Prostate gland (tissue), 2 donors: Measurements from ENCODE around the gene PDCD4. TPM values are rescaled to one million over a fixed set of nuclear protein-coding genes. Genes with fewer than 3 reads are reported as not detected.

ENCODE experiments used
- DNase-seq: peaks from one replicate; pipeline ENCODE4 v3.0.0-alpha.2; 2019; ENCODE audit warnings: low spot score
- H3K27ac ChIP-seq, 2 donors: fragments of 200-600 bp; sonication (generic); 2 replicates each; pipeline ENCODE4 v1.5.1; 2017 to 2019
- H3K27me3 ChIP-seq: fragments of 200-600 bp; sonication (generic); replicated peaks from 2 replicates; pipeline ENCODE4 v1.5.1; 2019; ENCODE audit not compliant: insufficient read depth
- H3K36me3 ChIP-seq, 2 donors: fragments of 200-600 bp; sonication (generic); 1 replicate in 1 of 2; 2 replicates in 1 of 2; pipeline versions ENCODE4 v1.5.1 to v1.8.1; 2017 to 2019
- H3K4me1 ChIP-seq: fragments of 200-600 bp; sonication (generic); replicated peaks from 2 replicates; pipeline ENCODE4 v1.5.1; 2019
- H3K4me3 ChIP-seq, 2 donors: fragments of 200-600 bp; sonication (generic); 2 replicates each; pipeline ENCODE4 v1.5.1; 2017 to 2019
- H3K9me3 ChIP-seq: fragments of 200-600 bp; sonication (generic); 2 replicates; pipeline ENCODE4 v1.5.1; 2017
- POLR2A ChIP-seq: fragments of 450-650 bp; IDR thresholded peaks from one replicate; pipeline ENCODE4 v1.6.1; 2016; ENCODE audit warnings: antibody characterized with exemption, mild to moderate bottlenecking
- POLR2AphosphoS5 ChIP-seq: sonication (generic); formaldehyde crosslinking; IDR thresholded peaks from one replicate; pipeline ENCODE4 v1.6.1; 2017; ENCODE audit warnings: antibody characterized with exemption
- WGBS: methylation state at CpG from one replicate; pipeline ENCODE4 v1.1.5; 2018; 5-methylcytosine and 5-hydroxymethylcytosine counted together
- intact Hi-C: fragments of 100-400 bp; cut with DNase I; formaldehyde crosslinking; loops from one replicate; pipeline ENCODE4 v1.14.2; 2022
- total RNA-seq, 2 donors: library from RNA; depleted of rRNA; stranded (reverse); fragments of >200 nt; gene quantifications; one replicate each; pipeline ENCODE4 v1.1.0, GENCODE V29; 2016
- TF ChIP-seq, protein P1 (sequence below), 4 experiments: fragments of 200-600 bp in 2 of 4; fragments of 450-650 bp in 2 of 4; sonication (generic) in 2 of 4; IDR thresholded peaks; 1 replicate in 3 of 4; 2 replicates in 1 of 4; pipeline ENCODE4 v1.5.1; 2016 to 2019; ENCODE audit warnings: antibody characterized with exemption in 4 of 4, mild to moderate bottlenecking in 2 of 4, moderate library complexity in 2 of 4

The PDCD4 gene
- total RNA-seq, 2 donors from 2014 or later = 104 to 120 TPM

- H3K4me3 ChIP-seq = peak overlapping the region; percentile 62 to 80
- TF ChIP-seq, protein P1, sequence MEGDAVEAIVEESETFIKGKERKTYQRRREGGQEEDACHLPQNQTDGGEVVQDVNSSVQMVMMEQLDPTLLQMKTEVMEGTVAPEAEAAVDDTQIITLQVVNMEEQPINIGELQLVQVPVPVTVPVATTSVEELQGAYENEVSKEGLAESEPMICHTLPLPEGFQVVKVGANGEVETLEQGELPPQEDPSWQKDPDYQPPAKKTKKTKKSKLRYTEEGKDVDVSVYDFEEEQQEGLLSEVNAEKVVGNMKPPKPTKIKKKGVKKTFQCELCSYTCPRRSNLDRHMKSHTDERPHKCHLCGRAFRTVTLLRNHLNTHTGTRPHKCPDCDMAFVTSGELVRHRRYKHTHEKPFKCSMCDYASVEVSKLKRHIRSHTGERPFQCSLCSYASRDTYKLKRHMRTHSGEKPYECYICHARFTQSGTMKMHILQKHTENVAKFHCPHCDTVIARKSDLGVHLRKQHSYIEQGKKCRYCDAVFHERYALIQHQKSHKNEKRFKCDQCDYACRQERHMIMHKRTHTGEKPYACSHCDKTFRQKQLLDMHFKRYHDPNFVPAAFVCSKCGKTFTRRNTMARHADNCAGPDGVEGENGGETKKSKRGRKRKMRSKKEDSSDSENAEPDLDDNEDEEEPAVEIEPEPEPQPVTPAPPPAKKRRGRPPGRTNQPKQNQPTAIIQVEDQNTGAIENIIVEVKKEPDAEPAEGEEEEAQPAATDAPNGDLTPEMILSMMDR (IDR thresholded peaks at IDR 0.05) = peak in 1 of 4 experiments; percentile 18
- peak; percentile 61 for TF ChIP-seq POLR2A
- TF ChIP-seq POLR2AphosphoS5 = peak; percentile 64
- H3K27ac ChIP-seq = peak overlapping the region; percentile 97 to 99
- WGBS = 0% methylated on average over 15 of the region's 15 CpGs
- intact Hi-C loops = loop anchor here (10.0 kb wide), 1 partner anchor 613 kb away; the partner anchor contains the start of gene SMNDC1
- no peaks in the 10 kb centered on the region for H3K27me3 ChIP-seq
- no peaks in the 10 kb centered on the region for H3K9me3 ChIP-seq
- no peaks in the 10 kb centered on the region for H3K36me3 ChIP-seq
- DNase-seq = peak; percentile 95
- H3K4me1 ChIP-seq = peaks cover 6% of the 10 kb centered on the region
These were observed 46.5 kb downstream of the PDCD4 start for GRCh38 chr10:110918269-110918642.

DNA sequence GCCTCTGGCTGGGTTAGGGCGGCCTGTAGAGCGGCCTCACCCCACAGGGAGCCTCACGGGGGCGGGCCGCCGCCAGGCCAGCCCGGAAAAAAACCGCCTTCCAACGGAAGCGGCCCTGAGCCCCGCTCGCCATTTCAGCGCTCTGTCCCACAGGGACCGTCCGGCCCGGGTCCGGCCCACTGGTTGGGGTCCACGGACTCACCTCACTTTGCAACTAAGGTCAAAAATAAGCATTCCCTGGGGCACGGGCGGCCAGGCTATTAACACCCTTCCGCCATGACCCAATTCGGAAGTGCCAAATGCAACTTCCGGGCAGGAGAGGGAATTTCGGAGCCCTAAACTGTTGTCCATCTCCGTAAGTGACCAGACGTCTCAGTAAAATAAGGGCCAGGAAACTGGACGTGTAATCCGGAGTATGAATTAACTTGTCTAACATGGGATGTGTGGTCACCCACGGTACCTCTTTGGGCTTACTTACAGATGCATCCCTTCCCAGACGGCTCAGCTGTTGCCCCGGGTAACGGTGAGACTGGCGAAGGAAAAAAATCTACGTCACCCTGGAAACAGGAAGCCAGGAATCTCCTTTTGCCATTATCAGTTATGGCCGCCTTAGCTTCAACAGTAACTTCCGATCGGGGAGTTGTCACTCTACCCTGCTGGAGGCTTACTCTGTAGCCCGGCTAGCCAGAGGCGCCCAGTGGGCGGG is 47.1 kb downstream of the PDCD4 start, which contains the start of gene BBIP1:
TSS of gene BBIP1 (minus strand) at position 538 of the 706 bp plus-strand sequence. CDS start 1,023 bp downstream, outside the sequence.
- Histone ChIP-seq H3K36me3 (no peaks in the 10 kb centered on the region), H3K4me1 (peaks cover 6% of the 10 kb centered on the region), H3K27ac (peak within 1 kb of the TSS; percentile 97 to 99), H3K4me3 (peak within 1 kb of the TSS; percentile 76 to 80), H3K27me3 (no peaks in the 10 kb centered on the region), H3K9me3 (no peaks in the 10 kb centered on the region)
- DNase-seq = no peak
- TF ChIP-seq POLR2AphosphoS5 (peak; percentile 94), POLR2A (peak; percentile 48)
- TF ChIP-seq, protein P1 (IDR thresholded peaks at IDR 0.05) = peak in 1 of 4 experiments; percentile 51
- WGBS = under 1% methylated on average over 40 of the region's 40 CpGs
- intact Hi-C loops = loop anchor here (10.0 kb wide), 1 partner anchor 614 kb away; the partner anchor contains the start of gene SMNDC1

DNA sequence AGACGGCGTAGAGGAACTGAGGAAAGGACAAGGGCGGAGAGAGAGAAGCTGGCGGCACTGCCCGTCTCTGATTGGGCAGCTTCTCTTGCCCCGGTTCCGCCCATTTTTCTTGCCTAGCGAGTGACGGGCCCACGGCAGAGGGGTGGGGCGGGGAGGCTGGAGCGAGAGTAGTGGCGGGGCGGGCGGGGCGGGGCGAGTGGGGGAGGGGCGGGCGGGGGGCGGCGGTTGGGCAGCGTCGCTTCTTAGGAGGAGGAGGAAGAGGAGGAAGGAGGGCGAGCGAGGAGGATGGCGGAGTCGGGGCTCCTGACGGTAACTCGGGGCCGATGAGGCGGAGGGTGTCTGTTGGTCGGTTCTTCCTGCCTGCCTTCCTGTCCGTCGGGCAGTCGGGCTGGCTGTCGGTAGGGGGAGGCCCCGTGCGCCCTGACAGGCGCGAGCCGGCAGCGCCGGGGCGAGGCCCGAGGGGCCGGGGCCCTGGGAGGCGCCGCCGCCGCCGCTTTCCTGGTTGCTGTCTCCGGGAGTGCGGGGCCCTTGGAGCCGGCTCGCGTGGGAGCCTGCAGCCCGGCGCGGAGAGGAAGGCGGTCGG is 47.7 kb downstream of the PDCD4 start, which contains the start of gene SHOC2:
TSS of gene SHOC2 (plus strand) at position 256 of the 583 bp plus-strand sequence. CDS start 44,755 bp downstream, outside the sequence.
- WGBS = 1% methylated on average over 52 of the region's 61 CpGs
- Histone ChIP-seq H3K9me3 (no peaks in the 10 kb centered on the region), H3K4me3 (peak within 1 kb of the TSS; percentile 76 to 80), H3K27me3 (no peaks in the 10 kb centered on the region), H3K4me1 (peaks cover 6% of the 10 kb centered on the region), H3K27ac (peak within 1 kb of the TSS; percentile 97 to 99), H3K36me3 (no peaks in the 10 kb centered on the region)
- TF ChIP-seq POLR2AphosphoS5 (no peak), POLR2A (peak; percentile 80)
- TF ChIP-seq, protein P1 (IDR thresholded peaks at IDR 0.05) = peak in 1 of 4 experiments; percentile 14
- DNase-seq = peak; percentile 99
- intact Hi-C loops = loop anchor here (10.0 kb wide), 1 partner anchor 615 kb away; the partner anchor contains the start of gene SMNDC1

DNA sequence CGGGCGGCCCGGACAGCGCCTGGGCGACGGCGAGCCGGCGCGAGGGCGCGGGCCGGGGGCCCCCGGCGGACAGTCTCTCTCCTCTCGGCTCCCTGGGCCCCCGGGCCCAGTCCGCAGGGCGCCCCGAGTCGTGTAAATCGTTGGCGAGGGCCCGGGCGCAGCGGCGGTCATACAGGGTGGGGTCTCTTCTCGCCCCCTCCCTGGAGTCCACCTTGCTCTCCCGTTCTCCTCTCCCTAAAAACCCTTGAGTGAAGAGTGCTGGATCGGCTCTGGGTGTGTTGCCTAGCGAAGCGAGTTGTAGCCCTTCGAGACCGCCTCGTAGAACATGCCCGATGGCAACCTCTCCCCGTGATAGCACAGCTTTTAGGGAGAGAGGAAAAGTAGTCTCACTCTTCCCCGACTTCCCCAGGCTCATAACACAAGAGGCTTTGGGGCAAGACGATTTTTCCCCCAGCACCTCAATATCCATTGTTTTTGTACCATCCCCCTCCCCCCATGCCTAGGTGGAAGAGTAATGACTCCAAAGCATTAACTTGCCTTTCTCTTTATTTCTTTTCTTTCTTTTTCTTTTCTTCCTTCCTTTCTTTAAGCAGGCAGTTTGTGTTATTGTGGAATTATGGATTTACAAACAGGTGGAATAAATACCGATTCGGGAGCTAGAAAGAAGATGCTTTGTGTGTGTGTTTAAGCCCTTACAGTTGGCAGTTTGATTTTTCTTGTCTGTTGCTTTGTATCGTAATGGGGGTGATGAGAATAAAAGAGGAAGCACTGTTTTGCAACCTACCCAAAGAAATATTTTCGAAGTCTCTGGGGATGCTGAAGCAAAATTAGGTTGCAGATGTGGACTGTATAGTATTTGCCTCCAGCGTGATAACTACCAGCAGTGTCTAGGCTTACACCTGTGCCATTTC is 48.5 kb downstream of the PDCD4 start:
- under 1% methylated on average over 26 of the region's 44 CpGs for WGBS
- Histone ChIP-seq H3K4me1 (peaks cover 6% of the 10 kb centered on the region), H3K4me3 (peak overlapping the region; percentile 76 to 80), H3K27me3 (no peaks in the 10 kb centered on the region), H3K36me3 (no peaks in the 10 kb centered on the region), H3K9me3 (no peaks in the 10 kb centered on the region), H3K27ac (peak overlapping the region; percentile 97 to 99)
- TF ChIP-seq POLR2A (no peak), POLR2AphosphoS5 (no peak)
- TF ChIP-seq, protein P1 (IDR thresholded peaks at IDR 0.05) = no peak
- DNase-seq = peak; percentile 22
- intact Hi-C loops = loop anchor here (10.0 kb wide), 1 partner anchor 615 kb away; the partner anchor contains the start of gene SMNDC1
